AG10803 (cell line): ENCODE data around the gene AKAP1.

ENCODE experiments used
- DNase-seq: peaks from one replicate; pipeline ENCODE4 v3.0.0; 2010; ENCODE audit warnings: low read depth
- H3K4me3 ChIP-seq: 2 replicates; pipeline ENCODE4 v1.5.1; 2011; ENCODE audit warnings: mild to moderate bottlenecking, low read length, control low read depth
- CTCF ChIP-seq: conservative IDR thresholded peaks from 2 replicates; pipeline ENCODE4 v1.5.1; 2011; ENCODE audit warnings: mild to moderate bottlenecking, low read length, control low read depth, inconsistent platforms

AKAP1 gene

DNA sequence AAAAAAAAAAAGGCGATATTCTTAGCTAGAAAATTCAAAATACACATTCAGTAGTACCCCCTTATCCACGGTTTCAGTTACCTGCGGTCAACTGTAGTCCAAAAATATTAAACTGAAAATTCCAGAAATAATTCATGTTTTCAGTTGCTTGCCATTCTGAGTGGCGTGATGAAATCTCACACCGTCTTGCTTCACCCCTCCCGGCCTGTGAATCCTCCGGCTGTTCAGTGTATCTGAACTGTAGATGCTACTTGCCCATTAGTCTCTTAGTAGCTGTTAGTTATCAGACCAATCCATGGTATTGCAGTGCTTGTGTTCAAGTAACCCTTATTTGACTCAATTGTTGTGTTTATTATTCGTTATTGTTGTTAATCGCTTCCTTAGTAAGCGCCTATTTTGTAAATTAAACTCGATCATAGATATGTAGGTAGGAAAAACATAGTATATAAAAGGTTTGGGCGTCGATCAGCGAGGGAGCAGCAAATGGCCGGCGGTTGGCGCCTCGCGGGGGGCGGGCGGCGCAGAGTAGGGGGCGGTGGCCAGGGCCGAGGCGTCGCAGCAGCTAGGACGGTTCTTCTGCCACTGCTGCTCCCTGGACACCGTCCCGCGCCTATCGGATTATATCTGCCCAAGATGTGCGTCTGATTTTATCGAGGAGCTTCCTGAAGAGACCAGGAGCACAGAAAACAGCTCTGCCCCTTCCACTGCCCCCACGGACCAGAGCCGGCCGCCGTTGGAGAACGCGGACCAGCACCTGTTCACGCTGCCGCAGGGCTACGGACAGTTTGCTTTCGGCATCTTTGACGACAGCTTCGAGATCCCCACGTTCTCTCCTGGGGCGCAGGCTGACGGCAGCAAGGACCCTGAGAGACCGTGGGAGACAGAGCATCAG lies 39.8 kb upstream of the AKAP1 start:
- peak overlapping the region; percentile 9; the same call in 1 of the 2 replicates for H3K4me3 ChIP-seq
- no peak for DNase-seq

GRCh38 chr17:57045868-57046704 lies 39.0 kb upstream of the AKAP1 start:
- TF ChIP-seq CTCF = no peak
- H3K4me3 ChIP-seq = no peak overlapping the region; the same call in 1 of the 2 replicates
- no peak for DNase-seq

More for the DNA sequence above, 39.8 kb upstream of the AKAP1 start:
- no peak for TF ChIP-seq CTCF

DNA sequence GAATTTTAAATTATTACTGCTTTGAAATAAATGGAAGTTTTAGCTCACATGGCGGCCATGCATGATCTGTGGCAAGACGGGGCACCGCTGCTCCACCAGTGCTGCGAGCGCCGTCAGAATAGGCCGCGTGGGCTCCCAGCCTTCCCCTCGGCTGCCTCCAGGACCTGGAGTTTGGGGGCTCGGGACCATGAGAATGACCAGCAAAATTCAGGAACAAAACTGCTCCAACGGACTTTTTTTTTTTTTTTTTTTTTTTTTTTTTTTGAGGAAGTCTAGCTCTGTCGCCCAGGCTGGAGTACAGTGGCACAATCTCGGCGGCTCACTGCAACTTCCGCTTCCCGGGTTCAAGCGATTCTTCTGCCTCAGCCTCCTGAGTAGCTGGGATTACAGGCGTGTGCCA lies 38.3 kb upstream of the AKAP1 start:
- no peak overlapping the region for H3K4me3 ChIP-seq
- no peak for TF ChIP-seq CTCF
- DNase-seq = no peak

DNA sequence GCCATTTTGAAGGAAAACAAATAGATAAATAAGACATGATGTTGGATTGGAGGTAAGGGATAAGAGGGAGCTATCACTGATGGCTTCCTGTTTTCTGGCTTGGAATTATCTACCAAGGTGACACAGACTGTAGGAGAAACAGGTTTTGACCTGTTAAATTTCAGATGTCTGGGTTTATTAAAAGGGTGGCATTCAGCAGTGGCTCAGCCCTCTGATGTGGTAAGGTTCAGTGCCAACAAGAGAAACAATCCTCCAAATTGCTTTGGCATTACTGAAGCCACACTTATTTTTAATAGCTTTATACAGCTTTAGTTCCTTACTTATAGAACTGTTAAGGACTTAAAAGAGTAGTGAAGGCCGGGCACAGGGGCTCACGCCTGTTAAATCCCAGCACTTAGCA lies 37.0 kb upstream of the AKAP1 start:
- TF ChIP-seq CTCF = no peak

DNA sequence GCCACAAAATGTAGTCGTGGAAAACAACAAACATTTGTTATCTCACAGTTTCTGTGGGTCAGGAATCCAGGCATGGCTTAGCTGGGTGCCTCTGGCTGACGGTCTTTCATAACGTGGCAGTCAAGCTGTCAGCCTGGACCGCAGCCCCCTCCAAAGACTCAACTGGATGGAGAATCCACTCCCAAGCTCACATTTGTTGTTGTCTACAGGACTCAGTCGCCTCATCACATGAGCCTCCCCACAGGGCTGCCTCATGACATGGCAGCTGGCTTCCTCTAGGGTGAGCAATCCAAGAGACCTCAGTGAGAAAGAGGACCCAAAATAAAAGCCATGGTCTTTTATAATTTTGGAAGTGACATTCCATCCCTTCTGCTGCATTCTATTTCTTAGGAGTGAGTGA lies 34.7 kb upstream of the AKAP1 start:
- DNase-seq = no peak
- no peak for TF ChIP-seq CTCF
- no peak overlapping the region for H3K4me3 ChIP-seq

More for the DNA sequence above, 37.0 kb upstream of the AKAP1 start:
- no peak for DNase-seq
- H3K4me3 ChIP-seq = no peak overlapping the region

DNA sequence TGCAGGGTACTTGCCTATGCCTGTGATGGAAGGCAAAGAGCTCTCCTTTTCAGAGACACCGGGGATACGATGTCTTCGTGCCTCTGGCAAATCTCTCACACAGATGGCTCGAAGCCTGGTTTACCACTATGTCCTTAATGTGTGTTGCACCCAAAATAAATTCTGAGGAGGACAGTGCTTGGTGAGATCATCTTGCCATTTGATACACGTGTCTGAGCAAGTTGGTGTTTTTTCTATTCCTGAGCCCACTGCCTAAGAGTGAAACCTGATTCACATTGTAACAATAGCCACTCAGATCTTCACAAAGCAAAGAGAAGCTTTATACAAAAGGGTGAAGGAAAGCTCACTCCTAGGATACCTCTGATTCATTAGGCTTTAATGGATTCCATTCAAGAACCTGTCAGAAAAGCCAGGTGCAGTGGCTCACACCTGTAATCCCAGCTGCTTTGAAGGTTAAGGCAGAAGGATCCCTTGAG lies 33.1 kb upstream of the AKAP1 start:
- H3K4me3 ChIP-seq = no peak overlapping the region
- DNase-seq = no peak
- TF ChIP-seq CTCF = no peak
